Measurements from ENCODE around the gene FOXL2.

DNA sequence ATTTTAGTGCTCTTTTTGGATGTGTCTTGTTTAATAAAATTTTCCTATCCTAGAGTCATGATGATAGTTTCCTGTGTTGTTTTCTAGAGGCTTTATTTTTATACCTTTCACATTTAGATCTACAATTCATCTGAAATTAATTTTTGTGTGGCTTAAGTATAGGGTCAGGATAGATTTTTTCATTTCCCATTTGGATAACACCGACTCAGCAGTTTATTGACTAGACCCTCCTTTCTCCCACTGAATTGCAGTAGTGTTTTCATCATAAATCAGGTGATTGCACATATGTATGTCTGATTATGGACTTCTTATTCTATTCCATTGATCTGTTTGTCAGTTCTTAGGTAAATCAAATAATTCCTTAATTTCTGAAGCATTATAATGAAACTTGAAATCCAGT lies 48.8 kb upstream of the FOXL2 start:
- TF ChIP-seq GATA2 (IDR thresholded peaks at IDR 0.05; ENCODE audit: low read depth, low read length) = no peak
- no peak for TF ChIP-seq GATA3 (IDR thresholded peaks at IDR 0.05; ENCODE audit: low read depth, low read length)
